CD4-positive, alpha-beta T cell (primary cell): ENCODE measurements around the gene LIN54. TPM values are rescaled to one million over a fixed set of nuclear protein-coding genes. Genes with fewer than 3 reads are reported as not detected.

Source experiments
- ATAC-seq: fragments of 200-7000 bp; cut with Tn5 transposase; one replicate; pipeline ENCODE4 v1.10.0; 2022; ENCODE audit warnings: mild to moderate bottlenecking; ENCODE audit not compliant: poor library complexity
- CTCF ChIA-PET: fragments of 350-600 bp; sonication (Branson Sonifier 250); formaldehyde crosslinking; loops from one replicate; lab custom pipeline; 2021; ENCODE audit warnings: antibody characterized with exemption, inconsistent platforms; lab: Charles Lee
- POLR2A ChIA-PET: fragments of 350-600 bp; sonication (Branson Sonifier 250); formaldehyde crosslinking; loops from one replicate; lab custom pipeline; 2021; ENCODE audit warnings: antibody characterized with exemption, inconsistent platforms; lab: Charles Lee
- DNase-seq, 14 experiments: peaks; one replicate each; pipeline ENCODE4 v3.0.0-alpha.2; 2013 to 2020; ENCODE audit warnings: mixed read lengths in 2 of 14
- H3K27ac ChIP-seq, 2 donors: one replicate each; pipeline versions ENCODE4 v1.5.1 to v1.7.0; 2013; ENCODE audit warnings: low read length in 2 of 2, low read depth in 1 of 2, mild to moderate bottlenecking in 1 of 2
- H3K27me3 ChIP-seq, 2 experiments: 1 replicate in 1 of 2; 2 replicates in 1 of 2; pipeline versions ENCODE4 v1.6.1 to v1.7.0; 2013; ENCODE audit warnings: low read length in 2 of 2, control low read depth in 1 of 2, mild to moderate bottlenecking in 1 of 2, moderate library complexity in 1 of 2; ENCODE audit not compliant: insufficient read depth in 2 of 2, control insufficient read depth in 1 of 2
- H3K36me3 ChIP-seq: one replicate; pipeline ENCODE4 v1.6.1; 2013; ENCODE audit warnings: low read length, control low read depth; ENCODE audit not compliant: insufficient read depth
- H3K4me1 ChIP-seq: one replicate; pipeline ENCODE4 v1.6.1; 2013; ENCODE audit warnings: low read length, control low read depth; ENCODE audit not compliant: insufficient read depth
- H3K4me3 ChIP-seq: one replicate; pipeline ENCODE4 v1.5.1; 2013; ENCODE audit warnings: mild to moderate bottlenecking, low read length, moderate library complexity
- H3K9me3 ChIP-seq, 2 experiments: 1 replicate in 1 of 2; 2 replicates in 1 of 2; pipeline versions ENCODE4 v1.6.1 to v1.7.0; 2013; ENCODE audit warnings: low read length in 2 of 2, mild to moderate bottlenecking in 2 of 2, control low read depth in 1 of 2, moderate library complexity in 1 of 2; ENCODE audit not compliant: control insufficient read depth in 1 of 2, insufficient read depth in 1 of 2
- H3K27ac Mint-ChIP-seq: one replicate; pipeline ENCODE4 v1.8.0; 2020; ENCODE audit warnings: mixed read lengths
- H3K27me3 Mint-ChIP-seq: one replicate; pipeline ENCODE4 v1.8.0; 2021; ENCODE audit warnings: mixed read lengths
- H3K36me3 Mint-ChIP-seq: one replicate; pipeline ENCODE4 v1.8.0; 2021; ENCODE audit warnings: low read depth, mixed read lengths
- H3K4me1 Mint-ChIP-seq: one replicate; pipeline ENCODE4 v1.8.0; 2021; ENCODE audit warnings: low read depth, mixed read lengths
- H3K4me3 Mint-ChIP-seq: one replicate; pipeline ENCODE4 v1.8.0; 2020; ENCODE audit warnings: mild to moderate bottlenecking, mixed read lengths
- H3K9me3 Mint-ChIP-seq: one replicate; pipeline ENCODE4 v1.8.0; 2020; ENCODE audit warnings: mixed read lengths
- CTCF ChIP-seq: fragments of 200-600 bp; IDR thresholded peaks from one replicate; pipeline ENCODE4 v1.8.0; 2022; ENCODE audit warnings: antibody characterized with exemption, mild to moderate bottlenecking
- intact Hi-C, 2 experiments: fragments of 100-400 bp; cut with DNase I in 1 of 2; cut with micrococcal nuclease in 1 of 2; formaldehyde crosslinking; loops; one replicate each; pipeline versions ENCODE4 v1.15.1 to v1.9.0; 2023 to 2025; cut with DNase I, micrococcal nuclease
- total RNA-seq, 174 experiments: library from RNA in 2 of 174; stranded (reverse) in 2 of 174; gene quantifications; one replicate each; pipeline ENCODE4 v1.2.3 and lab custom pipeline; 2021 to 2026

The LIN54 gene
- total RNA-seq, 2 experiments from 2014 or later, result 11.0 to 12.1 TPM

- H3K4me1 Mint-ChIP-seq, result peaks cover 58% of the 10 kb centered on the region
These were observed 2.2 kb upstream of the LIN54 start for GRCh38 chr4:83012687-83013419.

GRCh38 chr4:83012200-83012686 is 1.6 kb upstream of the LIN54 start:
- no peaks in the 10 kb centered on the region for H3K27me3 ChIP-seq
- DNase-seq, result peak in 6 of 14 experiments; percentile 7 to 54 (median 16)
- ChIA-PET POLR2A (interaction anchor here (0.6 to 5.5 kb wide), 9 partner anchors 22 to 583 kb away, joined by 3 to 156 read pairs (median 11); partner anchors contain the start of genes COPS4, COQ2, HNRNPDL and THAP9), CTCF (interaction anchor here (0.9 to 1.9 kb wide), 5 partner anchors 23 to 583 kb away, joined by 3 to 10 read pairs (median 5); partner anchors contain the start of gene COPS4)
- H3K4me3 ChIP-seq, result peak overlapping the region; percentile 71
- ATAC-seq, result no peak
- H3K9me3 ChIP-seq, result no peaks in the 10 kb centered on the region
- peaks cover 13% of the 10 kb centered on the region for H3K36me3 Mint-ChIP-seq
- H3K4me1 ChIP-seq, result peaks cover 30% of the 10 kb centered on the region
- H3K4me3 Mint-ChIP-seq, result peak overlapping the region; percentile 97
- H3K27ac ChIP-seq, result no peak overlapping the region
- H3K4me1 Mint-ChIP-seq, result peaks cover 64% of the 10 kb centered on the region
- peak overlapping the region; percentile 91 for H3K27ac Mint-ChIP-seq
- no peak for TF ChIP-seq CTCF
- no peaks in the 10 kb centered on the region for H3K27me3 Mint-ChIP-seq
- H3K36me3 ChIP-seq, result no peaks in the 10 kb centered on the region
- H3K9me3 Mint-ChIP-seq, result no peaks in the 10 kb centered on the region
- intact Hi-C loops, result loop anchor here (2.0 to 10.0 kb wide), 5 partner anchors 271 to 640 kb away; partner anchors contain the start of genes HNRNPD (in 2 of the 2), ABRAXAS1 (in 1 of the 2) and COQ2 (in 1 of the 2)

More at GRCh38 chr4:83012687-83013419, 2.2 kb upstream of the LIN54 start:
- TF ChIP-seq CTCF, result peak; percentile 56
- no peaks in the 10 kb centered on the region for H3K27me3 ChIP-seq
- peak overlapping the region; percentile 71 for H3K4me3 ChIP-seq
- DNase-seq (peak; percentile 94 to 99 (median 96)), ATAC-seq (peak; percentile 85)
- no peaks in the 10 kb centered on the region for H3K9me3 ChIP-seq
- H3K27me3 Mint-ChIP-seq, result no peaks in the 10 kb centered on the region
- ChIA-PET CTCF (interaction anchor here (0.8 to 1.3 kb wide), 4 partner anchors 22 to 248 kb away, joined by 3 to 9 read pairs (median 3); partner anchors contain the start of gene COPS4), POLR2A (interaction anchor here (0.6 to 5.5 kb wide), 13 partner anchors 18 to 639 kb away, joined by 3 to 156 read pairs (median 5); partner anchors contain the start of genes COPS4, COQ2, HELQ and HNRNPD)
- H3K4me1 ChIP-seq, result peaks cover 26% of the 10 kb centered on the region
- peak overlapping the region; percentile 97 for H3K4me3 Mint-ChIP-seq
- H3K9me3 Mint-ChIP-seq, result no peaks in the 10 kb centered on the region
- H3K36me3 Mint-ChIP-seq, result peaks cover 13% of the 10 kb centered on the region
- H3K27ac ChIP-seq, result peak overlapping the region; percentile 33 to 49
- intact Hi-C loops, result loop anchor here (1.0 to 10.0 kb wide), 7 partner anchors 21 to 641 kb away; partner anchors contain the start of genes HNRNPD (in 2 of the 2), ABRAXAS1 (in 1 of the 2), COQ2 (in 1 of the 2) and HELQ (in 1 of the 2)
- no peaks in the 10 kb centered on the region for H3K36me3 ChIP-seq
- H3K27ac Mint-ChIP-seq, result peak overlapping the region; percentile 91

- peak overlapping the region; percentile 71 for H3K4me3 ChIP-seq
- no peak overlapping the region for H3K27ac ChIP-seq
- DNase-seq, result peak in 1 of 14 experiments; percentile 25
- no peaks in the 10 kb centered on the region for H3K27me3 ChIP-seq
- peaks cover 65% of the 10 kb centered on the region for H3K4me1 Mint-ChIP-seq
- peaks cover 13% of the 10 kb centered on the region for H3K36me3 Mint-ChIP-seq
- TF ChIP-seq CTCF, result no peak
- H3K4me3 Mint-ChIP-seq, result peak overlapping the region; percentile 97
- no peaks in the 10 kb centered on the region for H3K36me3 ChIP-seq
- ChIA-PET CTCF (interaction anchor here (0.7 to 1.9 kb wide), 5 partner anchors 25 to 582 kb away, joined by 3 to 10 read pairs (median 3); partner anchors contain the start of genes COPS4, COQ2 and THAP9), POLR2A (interaction anchor here (0.5 to 5.5 kb wide), 11 partner anchors 22 to 582 kb away, joined by 3 to 156 read pairs (median 7); partner anchors contain the start of genes COPS4, COQ2, HELQ and HNRNPDL)
- H3K9me3 ChIP-seq, result no peaks in the 10 kb centered on the region
- no peaks in the 10 kb centered on the region for H3K9me3 Mint-ChIP-seq
- H3K27ac Mint-ChIP-seq, result peak overlapping the region; percentile 91
- no peak for ATAC-seq
- H3K4me1 ChIP-seq, result peaks cover 30% of the 10 kb centered on the region
- H3K27me3 Mint-ChIP-seq, result no peaks in the 10 kb centered on the region
- intact Hi-C loops, result loop anchor here (2.0 to 10.0 kb wide), 8 partner anchors 111 to 639 kb away; partner anchors contain the start of genes HNRNPD (in 2 of the 2), SEC31A (in 2 of the 2), ABRAXAS1 (in 1 of the 2) and COQ2 (in 1 of the 2)
These were observed 1.1 kb upstream of the LIN54 start for GRCh38 chr4:83011689-83012199.
